IMR-90 (cell line): ENCODE data around the gene FAM219A. TPM values are rescaled to one million over a fixed set of nuclear protein-coding genes. Genes with fewer than 3 reads are reported as not detected.

Experiments used
- ATAC-seq: fragments of 200-7000 bp; cut with Tn5 transposase; 2 replicates; pipeline ENCODE4 v1.9.1; 2020; ENCODE audit warnings: low read depth, mild to moderate bottlenecking, moderate library complexity
- BruUV-seq: library from RNA; stranded (reverse); fragments of 400-500 nt; replicated peaks from 2 replicates; lab custom pipeline; 2021; lab: Mats Ljungman, UMichigan
- CTCF ChIA-PET: fragments of 300-600 bp; formaldehyde crosslinking; extraction: SDS; loops from one replicate; lab custom pipeline; 2021; ENCODE audit warnings: antibody characterized with exemption; lab: Yijun Ruan, JAX
- POLR2A ChIA-PET: fragments of 300-600 bp; sonication (Branson Sonifier 250); formaldehyde crosslinking; loops from one replicate; lab custom pipeline; 2022; ENCODE audit warnings: antibody characterized with exemption; ENCODE audit not compliant: unreplicated experiment; lab: Charles Lee
- DNase-seq: peaks from one replicate; pipeline ENCODE4 v3.0.0; 2013
- H2AFZ ChIP-seq: replicated peaks from 2 replicates; pipeline ENCODE3; 2013; ENCODE audit warnings: low read length, mild to moderate bottlenecking; ENCODE audit not compliant: poor library complexity
- H2AK5ac ChIP-seq: 2 replicates; pipeline ENCODE4 v1.6.1; 2013; ENCODE audit warnings: low read depth, low read length, inconsistent platforms
- H2AK9ac ChIP-seq: replicated peaks from 2 replicates; pipeline ENCODE3; 2013; ENCODE audit warnings: mild to moderate bottlenecking, low read depth, low read length, moderate library complexity; ENCODE audit not compliant: poor library complexity
- H2BK120ac ChIP-seq: 2 replicates; pipeline ENCODE4 v1.6.1; 2013; ENCODE audit warnings: low read depth, low read length, inconsistent platforms
- H2BK15ac ChIP-seq: 3 replicates; pipeline ENCODE4 v1.6.1; 2013; ENCODE audit warnings: low read depth, low read length, inconsistent platforms
- H2BK20ac ChIP-seq: 2 replicates; pipeline ENCODE4 v1.6.1; 2013; ENCODE audit warnings: low read depth, mild to moderate bottlenecking, inconsistent platforms, low read length, moderate library complexity
- H2BK5ac ChIP-seq: 2 replicates; pipeline ENCODE4 v1.6.1; 2013; ENCODE audit warnings: mild to moderate bottlenecking, low read depth, low read length, inconsistent platforms; ENCODE audit not compliant: poor library complexity, severe bottlenecking
- H3K14ac ChIP-seq: replicated peaks from 2 replicates; pipeline ENCODE4 v1.6.1; 2013; ENCODE audit warnings: low read depth, low read length, inconsistent platforms
- H3K18ac ChIP-seq: 2 replicates; pipeline ENCODE4 v1.6.1; 2013; ENCODE audit warnings: low read depth, low read length, control low read depth
- H3K23ac ChIP-seq: 2 replicates; pipeline ENCODE4 v1.6.1; 2013; ENCODE audit warnings: low read depth, low read length, inconsistent platforms
- H3K27ac ChIP-seq: 2 replicates; pipeline ENCODE4 v1.5.1; 2013; ENCODE audit warnings: mild to moderate bottlenecking, control low read depth, low read length; ENCODE audit not compliant: insufficient read depth
- H3K27me3 ChIP-seq: 2 replicates; pipeline ENCODE4 v1.6.1; 2013; ENCODE audit warnings: low read length; ENCODE audit not compliant: control insufficient read depth, insufficient read depth
- H3K36me3 ChIP-seq: 2 replicates; pipeline ENCODE4 v1.6.1; 2013; ENCODE audit warnings: low read length, mixed read lengths; ENCODE audit not compliant: control insufficient read depth, insufficient read depth
- H3K4ac ChIP-seq: 2 replicates; pipeline ENCODE4 v1.6.1; 2013; ENCODE audit warnings: low read depth, low read length, inconsistent platforms
- H3K4me1 ChIP-seq: 2 replicates; pipeline ENCODE4 v1.6.1; 2013; ENCODE audit warnings: low read length, mixed read lengths; ENCODE audit not compliant: control insufficient read depth, insufficient read depth
- H3K4me2 ChIP-seq: 2 replicates; pipeline ENCODE4 v1.6.1; 2013; ENCODE audit warnings: low read depth, mild to moderate bottlenecking, control low read depth, low read length, moderate library complexity
- H3K4me3 ChIP-seq: 2 replicates; pipeline ENCODE4 v1.5.1; 2013; ENCODE audit warnings: low read depth, mild to moderate bottlenecking, control low read depth, low read length, moderate library complexity; ENCODE audit not compliant: insufficient read depth
- H3K56ac ChIP-seq: 2 replicates; pipeline ENCODE4 v1.6.1; 2013; ENCODE audit warnings: low read length, inconsistent platforms; ENCODE audit not compliant: insufficient read depth; ENCODE audit errors: extremely low read depth
- H3K79me1 ChIP-seq, 2 experiments: 2 replicates each; pipeline ENCODE4 v1.6.1; 2013; ENCODE audit warnings: low read length in 2 of 2, inconsistent platforms in 1 of 2, low read depth in 1 of 2
- H3K9ac ChIP-seq: 2 replicates; pipeline ENCODE4 v1.6.1; 2013; ENCODE audit warnings: low read depth, low read length, control low read depth
- H3K9me1 ChIP-seq: 2 replicates; pipeline ENCODE4 v1.6.1; 2013; ENCODE audit warnings: low read length, inconsistent platforms; ENCODE audit not compliant: insufficient read depth
- H3K9me3 ChIP-seq: 2 replicates; pipeline ENCODE4 v1.6.1; 2013; ENCODE audit warnings: low read length; ENCODE audit not compliant: control insufficient read depth, insufficient read depth
- H4K20me1 ChIP-seq: 2 replicates; pipeline ENCODE4 v1.6.1; 2013; ENCODE audit warnings: low read length, inconsistent platforms; ENCODE audit not compliant: insufficient read depth
- H4K5ac ChIP-seq: 2 replicates; pipeline ENCODE4 v1.6.1; 2013; ENCODE audit warnings: mild to moderate bottlenecking, low read depth, low read length, control low read depth
- H4K8ac ChIP-seq, 2 experiments: 2 replicates each; pipeline ENCODE4 v1.6.1; 2013; ENCODE audit warnings: low read depth in 2 of 2, low read length in 2 of 2, control low read depth in 1 of 2, inconsistent platforms in 1 of 2
- H4K91ac ChIP-seq: 2 replicates; pipeline ENCODE4 v1.6.1; 2013; ENCODE audit warnings: low read depth, low read length, inconsistent platforms; ENCODE audit not compliant: insufficient read depth
- FOS ChIP-seq: fragments of 150-350 bp; IDR thresholded peaks from 2 replicates; pipeline ENCODE4 v1.6.1; 2016; ENCODE audit warnings: low read depth, low read length
- POLR2A ChIP-seq: IDR thresholded peaks from 2 replicates; pipeline ENCODE4 v1.6.1; 2012; ENCODE audit warnings: mild to moderate bottlenecking, low read depth, low read length
- USF2 ChIP-seq: fragments of 150-350 bp; IDR thresholded peaks from 2 replicates; pipeline ENCODE4 v1.6.1; 2017; ENCODE audit warnings: mild to moderate bottlenecking, antibody characterized with exemption, low read length, low read depth
- WGBS, 2 experiments: methylation state at CpG; one replicate each; pipeline versions ENCODE4 v1.1.5 to v1.1.7; 2013; ENCODE audit warnings: missing lambda C conversion rate in 2 of 2; ENCODE audit not compliant: insufficient read length in 1 of 2; ENCODE audit errors: extremely low coverage in 2 of 2; 5-methylcytosine and 5-hydroxymethylcytosine counted together
- dilution Hi-C: fragments of 300-500 bp; cut with HindIII; formaldehyde crosslinking; loops from one replicate; pipeline ENCODE4 v1.14.3; 2018; ENCODE audit warnings: low sequenced_read_pairs; ENCODE audit not compliant: unreplicated experiment
- in situ Hi-C: fragments of 300-500 bp; cut with MboI; formaldehyde crosslinking; loops from 3 replicates; pipeline ENCODE4 v1.14.3; 2019; ENCODE audit warnings: low sequenced_read_pairs, inconsistent platforms, mixed read lengths
- intact Hi-C: fragments of 100-400 bp; cut with micrococcal nuclease; formaldehyde crosslinking; loops from 2 replicates; pipeline ENCODE4 v1.10.0; 2022
- polyA plus RNA-seq, 3 experiments: library from polyadenylated mRNA; depleted of rRNA; stranded (reverse); fragments of >200 nt; gene quantifications; 2 replicates each; pipeline ENCODE4 v1.2.3, GENCODE V29; 2012; ENCODE audit warnings: low replicate concordance in 1 of 3
- total RNA-seq: library from RNA; depleted of rRNA; stranded (reverse); fragments of >200 nt; gene quantifications from 2 replicates; pipeline ENCODE4 v1.2.3, GENCODE V29; 2012

Gene FAM219A
- total and polyA plus RNA-seq, 2 of the 4 experiments (the other 2 are of a cell fraction) = 4.8 to 20.8 TPM

GRCh38 chr9:34486572-34486971 is 28.2 kb upstream of the FAM219A start:
- intact Hi-C loops = no loop called here
- H3K4ac ChIP-seq = no peak overlapping the region
- in situ Hi-C loops = no loop called here
- H3K23ac ChIP-seq = no peak overlapping the region
- no peak overlapping the region for H3K18ac ChIP-seq
- WGBS, 2 experiments = no CpG with 5 or more reads among the region's 3 CpGs
- no peak overlapping the region for H2BK20ac ChIP-seq
- no peaks in the 10 kb centered on the region for H3K4me1 ChIP-seq
- no peak overlapping the region for H2AK9ac ChIP-seq
- no peak overlapping the region for H3K27ac ChIP-seq
- no peak overlapping the region for H2BK15ac ChIP-seq
- DNase-seq (no peak), ATAC-seq (no peak)
- H4K91ac ChIP-seq = no peak overlapping the region
- no peaks in the 10 kb centered on the region; the same call in 1 of the 2 replicates for H4K20me1 ChIP-seq
- no peak overlapping the region for H3K4me2 ChIP-seq
- no peak overlapping the region for H2AK5ac ChIP-seq
- CTCF ChIA-PET = no interaction called here
- H3K36me3 ChIP-seq = no peaks in the 10 kb centered on the region
- H2BK120ac ChIP-seq = no peak overlapping the region
- dilution Hi-C loops = no loop called here
- H2BK5ac ChIP-seq = no peak overlapping the region
- TF ChIP-seq USF2 (no peak), POLR2A (no peak), FOS (no peak)
- H3K79me1 ChIP-seq = no peaks in the 10 kb centered on the region
- H3K9me1 ChIP-seq = no peaks in the 10 kb centered on the region
- no peak overlapping the region for H3K14ac ChIP-seq
- POLR2A ChIA-PET = no interaction called here
- no TSS peak for BruUV-seq
- H3K9ac ChIP-seq = no peak overlapping the region
- peaks cover 32% of the 10 kb centered on the region for H3K27me3 ChIP-seq
- no peaks in the 10 kb centered on the region for H3K9me3 ChIP-seq
- H4K5ac ChIP-seq = no peak overlapping the region
- no peak overlapping the region for H3K4me3 ChIP-seq
- H2AFZ ChIP-seq = no peak overlapping the region
- no peak overlapping the region for H4K8ac ChIP-seq
- no peak overlapping the region for H3K56ac ChIP-seq
